Measurements from ENCODE around the gene SKA1. TPM values are rescaled to one million over a fixed set of nuclear protein-coding genes. Genes with fewer than 3 reads are reported as not detected.

SKA1 gene
- total RNA-seq, 1 donor from 2014 or later = 4.7 TPM

DNA sequence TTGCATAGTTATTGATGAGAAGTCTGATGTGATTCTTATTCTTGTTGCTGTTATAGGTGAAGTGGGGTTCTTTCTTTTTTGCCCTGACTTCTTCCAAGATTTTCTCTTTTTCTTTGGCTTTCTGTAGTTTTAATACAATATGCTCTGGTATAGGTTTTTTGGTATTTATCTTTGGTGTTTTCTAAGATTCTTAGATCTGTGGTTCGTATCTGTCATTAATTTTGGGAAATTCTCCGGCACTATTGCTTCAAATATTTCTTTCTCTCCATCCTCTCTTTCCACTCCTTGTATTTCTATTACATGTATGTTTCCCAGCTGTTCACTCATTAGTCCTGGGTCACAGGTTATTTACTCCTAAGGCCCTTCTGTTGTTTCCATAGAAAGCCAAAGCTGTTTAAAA, 43.8 kb downstream of the SKA1 start:
- H3K36me3 Mint-ChIP-seq (ENCODE audit: low read depth, unreplicated experiment) = peaks cover 6% of the 10 kb centered on the region
- no peaks in the 10 kb centered on the region for H3K4me1 Mint-ChIP-seq (ENCODE audit: unreplicated experiment)
- H3K27ac Mint-ChIP-seq (ENCODE audit: unreplicated experiment) = no peak overlapping the region
- H3K4me3 Mint-ChIP-seq (ENCODE audit: unreplicated experiment) = no peak overlapping the region
- TF ChIP-seq, protein P1, sequence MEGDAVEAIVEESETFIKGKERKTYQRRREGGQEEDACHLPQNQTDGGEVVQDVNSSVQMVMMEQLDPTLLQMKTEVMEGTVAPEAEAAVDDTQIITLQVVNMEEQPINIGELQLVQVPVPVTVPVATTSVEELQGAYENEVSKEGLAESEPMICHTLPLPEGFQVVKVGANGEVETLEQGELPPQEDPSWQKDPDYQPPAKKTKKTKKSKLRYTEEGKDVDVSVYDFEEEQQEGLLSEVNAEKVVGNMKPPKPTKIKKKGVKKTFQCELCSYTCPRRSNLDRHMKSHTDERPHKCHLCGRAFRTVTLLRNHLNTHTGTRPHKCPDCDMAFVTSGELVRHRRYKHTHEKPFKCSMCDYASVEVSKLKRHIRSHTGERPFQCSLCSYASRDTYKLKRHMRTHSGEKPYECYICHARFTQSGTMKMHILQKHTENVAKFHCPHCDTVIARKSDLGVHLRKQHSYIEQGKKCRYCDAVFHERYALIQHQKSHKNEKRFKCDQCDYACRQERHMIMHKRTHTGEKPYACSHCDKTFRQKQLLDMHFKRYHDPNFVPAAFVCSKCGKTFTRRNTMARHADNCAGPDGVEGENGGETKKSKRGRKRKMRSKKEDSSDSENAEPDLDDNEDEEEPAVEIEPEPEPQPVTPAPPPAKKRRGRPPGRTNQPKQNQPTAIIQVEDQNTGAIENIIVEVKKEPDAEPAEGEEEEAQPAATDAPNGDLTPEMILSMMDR (IDR thresholded peaks at IDR 0.05; ENCODE audit: unreplicated experiment) = no peak
- DNase-seq (ENCODE audit: low spot score) = no peak
- no peaks in the 10 kb centered on the region for H3K27me3 Mint-ChIP-seq (ENCODE audit: unreplicated experiment)
- H3K9me3 Mint-ChIP-seq (ENCODE audit: unreplicated experiment) = no peaks in the 10 kb centered on the region

DNA sequence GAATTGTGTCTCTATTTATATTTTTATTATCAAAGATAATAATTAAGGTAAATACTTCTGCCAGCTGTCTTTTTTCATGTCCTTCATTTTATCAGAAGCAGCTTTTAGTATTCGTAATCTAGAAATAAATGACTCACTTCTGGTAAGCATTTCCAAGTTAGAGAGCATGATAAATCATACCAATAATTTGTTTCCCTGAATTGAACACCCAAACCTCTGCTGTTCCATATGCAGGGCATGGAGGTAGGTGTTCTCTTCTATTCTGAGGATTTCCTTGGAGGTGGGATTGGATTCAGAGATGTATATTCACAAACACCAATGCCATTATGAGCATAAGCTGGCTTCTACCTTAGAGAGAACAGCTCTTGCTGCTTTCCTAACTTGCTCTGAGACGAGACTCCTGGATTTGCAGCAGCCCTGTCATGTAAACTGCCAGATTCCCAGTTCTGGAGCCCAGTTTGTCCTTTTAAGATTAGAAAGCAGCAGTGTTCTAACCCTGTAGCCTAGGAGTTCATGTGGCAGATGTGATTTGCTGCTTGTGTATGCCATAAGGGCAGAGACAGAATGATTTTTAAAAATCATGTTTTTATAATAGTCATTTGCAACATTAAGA, 47.5 kb downstream of the SKA1 start:
- DNase-seq (ENCODE audit: low spot score) = no peak
- Mint-ChIP-seq H3K27ac (ENCODE audit: unreplicated experiment) (no peak overlapping the region), H3K36me3 (ENCODE audit: low read depth, unreplicated experiment) (peaks cover 6% of the 10 kb centered on the region), H3K9me3 (ENCODE audit: unreplicated experiment) (no peaks in the 10 kb centered on the region), H3K4me3 (ENCODE audit: unreplicated experiment) (no peak overlapping the region), H3K4me1 (ENCODE audit: unreplicated experiment) (no peaks in the 10 kb centered on the region), H3K27me3 (ENCODE audit: unreplicated experiment) (peaks cover 1% of the 10 kb centered on the region)
- TF ChIP-seq, protein P1 (IDR thresholded peaks at IDR 0.05; ENCODE audit: unreplicated experiment) = no peak

DNA sequence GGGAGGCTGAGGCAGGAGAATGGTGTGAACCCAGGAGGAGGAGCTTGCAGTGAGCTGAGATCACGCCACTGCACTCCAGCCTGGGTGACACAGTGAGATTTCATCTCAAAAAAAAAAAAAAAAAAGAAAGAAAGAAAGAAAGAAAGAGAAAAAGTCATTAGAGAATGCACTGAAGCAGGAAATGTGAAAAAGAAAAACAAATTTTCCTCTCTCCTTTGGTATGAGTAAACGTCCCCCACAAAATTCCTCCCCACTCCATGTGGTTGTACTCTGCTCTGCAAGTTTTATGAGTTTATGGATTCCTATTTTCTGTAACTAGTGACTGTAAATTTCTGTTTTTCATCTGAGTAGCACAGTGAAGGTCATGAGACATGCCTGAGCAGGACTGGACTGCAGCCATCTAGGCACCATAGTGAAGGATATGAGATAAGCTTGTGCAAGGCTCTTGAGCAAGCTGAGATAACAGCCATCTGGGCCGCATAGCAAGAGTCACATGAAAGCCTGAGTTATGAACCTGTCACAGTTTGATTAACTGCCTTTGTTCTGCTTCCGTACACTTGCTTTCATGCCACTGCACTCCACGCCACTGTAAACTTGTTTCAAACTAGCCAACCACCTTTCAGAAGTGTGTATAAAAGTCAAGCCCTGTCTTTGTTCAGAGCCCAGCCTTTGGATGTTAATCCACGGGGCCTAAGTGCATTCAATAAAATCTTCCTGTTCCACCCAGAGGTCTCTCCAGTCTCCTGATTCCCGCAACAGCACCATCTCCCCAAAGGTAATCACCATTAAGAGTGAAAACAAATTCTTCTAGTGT, 50.2 kb downstream of the SKA1 start:
- Mint-ChIP-seq H3K27me3 (ENCODE audit: unreplicated experiment) (peaks cover 1% of the 10 kb centered on the region), H3K36me3 (ENCODE audit: low read depth, unreplicated experiment) (no peaks in the 10 kb centered on the region), H3K27ac (ENCODE audit: unreplicated experiment) (no peak overlapping the region), H3K4me3 (ENCODE audit: unreplicated experiment) (no peak overlapping the region), H3K4me1 (ENCODE audit: unreplicated experiment) (no peaks in the 10 kb centered on the region), H3K9me3 (ENCODE audit: unreplicated experiment) (no peaks in the 10 kb centered on the region)
- TF ChIP-seq, protein P1 (IDR thresholded peaks at IDR 0.05; ENCODE audit: unreplicated experiment) = no peak
- DNase-seq (ENCODE audit: low spot score) = no peak

DNA sequence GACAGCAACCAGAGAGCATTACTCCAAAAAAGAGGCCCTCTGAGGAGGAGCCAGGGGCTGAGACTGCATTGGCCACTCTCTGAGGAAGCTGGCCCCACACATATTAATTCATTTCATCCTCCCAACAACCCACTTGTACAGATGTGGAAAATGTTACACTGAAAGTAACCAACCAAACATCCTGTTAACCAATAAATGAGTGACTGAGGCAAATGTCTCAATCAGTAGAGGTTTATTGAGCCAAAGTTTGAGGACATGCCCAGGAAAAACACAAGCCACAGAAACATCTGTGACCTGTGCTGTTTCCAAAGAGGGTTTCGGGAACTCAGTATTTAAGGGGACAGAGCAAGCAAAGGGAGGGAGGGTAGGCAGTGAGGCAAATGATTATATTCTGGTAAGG, 53.0 kb downstream of the SKA1 start:
- Mint-ChIP-seq H3K27ac (ENCODE audit: unreplicated experiment) (no peak overlapping the region), H3K27me3 (ENCODE audit: unreplicated experiment) (peaks cover 1% of the 10 kb centered on the region), H3K4me3 (ENCODE audit: unreplicated experiment) (no peak overlapping the region), H3K36me3 (ENCODE audit: low read depth, unreplicated experiment) (no peaks in the 10 kb centered on the region), H3K9me3 (ENCODE audit: unreplicated experiment) (no peaks in the 10 kb centered on the region), H3K4me1 (ENCODE audit: unreplicated experiment) (no peaks in the 10 kb centered on the region)
- TF ChIP-seq, protein P1 (IDR thresholded peaks at IDR 0.05; ENCODE audit: unreplicated experiment) = no peak
- no peak for DNase-seq (ENCODE audit: low spot score)

Measured in endothelial cell (in vitro differentiated cells).